GM19397 (cell line): ENCODE data around the gene AKNA.

Experiments
- ATAC-seq: cut with Tn5 transposase; IDR thresholded peaks from one replicate; pipeline ENCODE4 v1.9.1; 2021; ENCODE audit warnings: mild to moderate bottlenecking, moderate library complexity; ENCODE audit not compliant: unreplicated experiment

Gene AKNA

DNA sequence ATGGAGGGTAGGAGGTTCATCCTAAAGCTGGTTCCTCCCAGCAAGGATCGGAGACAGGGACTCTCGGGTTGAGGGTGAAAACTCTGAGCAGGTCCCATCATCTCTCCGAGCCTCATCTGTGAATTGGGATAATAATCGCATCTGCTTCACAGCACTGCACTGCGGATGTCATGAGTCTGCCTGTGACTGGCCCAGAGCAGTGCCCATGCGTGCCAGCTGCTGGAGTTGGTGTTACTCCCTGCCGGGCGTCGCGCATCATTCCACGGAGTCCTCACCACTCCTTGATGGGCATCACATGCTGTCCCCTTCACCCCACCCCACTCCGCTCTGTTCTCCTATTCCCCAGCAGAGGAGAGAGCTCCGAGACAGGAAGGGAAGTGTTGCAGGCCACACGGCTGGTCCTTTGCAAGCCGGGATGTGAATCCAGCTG, 100.0 kb downstream of the AKNA start:
- no peak for ATAC-seq

- no peak for ATAC-seq
Observed at GRCh38 chr9:114287001-114287762, 100.6 kb downstream of the AKNA start.

- ATAC-seq, result no peak
Observed at GRCh38 chr9:114286146-114286679, 101.6 kb downstream of the AKNA start.

- no peak for ATAC-seq
Observed at GRCh38 chr9:114285166-114285867, 102.5 kb downstream of the AKNA start.

- ATAC-seq, result no peak
Observed at GRCh38 chr9:114284316-114285060, 103.3 kb downstream of the AKNA start.
